ENCODE data around the gene PHLDB1.

DNA sequence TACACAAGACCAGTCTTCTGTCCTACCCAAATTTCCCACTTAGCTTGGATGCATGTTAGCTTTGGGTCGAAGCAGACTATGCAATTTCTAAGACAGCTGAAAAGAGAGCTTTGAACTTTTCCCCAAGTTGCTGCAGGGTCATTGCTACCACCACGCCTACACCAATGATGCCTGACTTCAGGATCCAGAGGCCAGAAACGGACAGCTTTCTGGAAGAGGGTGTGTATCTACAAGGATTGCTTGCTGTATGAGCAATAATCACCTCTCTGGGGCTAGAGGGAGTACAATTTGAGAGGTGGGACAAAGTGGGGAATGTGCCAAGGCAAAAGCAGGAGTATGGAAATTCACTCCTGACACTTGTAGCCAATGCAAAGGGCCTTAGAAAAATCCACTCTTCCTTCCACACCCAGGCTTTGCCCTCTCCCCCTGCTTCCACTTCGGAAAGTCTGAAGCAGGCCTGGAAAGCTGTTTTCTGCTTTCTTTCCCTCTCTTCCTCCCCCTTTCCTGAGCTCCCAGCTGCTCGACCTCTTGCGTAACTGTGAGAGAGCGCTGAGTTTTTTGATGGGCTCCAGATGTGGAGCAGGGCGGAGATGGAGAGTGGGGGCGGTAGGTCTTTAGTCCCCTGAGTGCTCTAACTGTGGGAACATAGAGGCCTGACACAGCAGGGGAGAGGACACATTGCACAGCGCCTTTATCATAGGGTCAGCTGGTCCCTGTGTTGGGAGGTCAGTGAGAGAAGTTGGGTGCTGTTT, 2.1 kb upstream of the PHLDB1 start:
- TF ChIP-seq POLR2AphosphoS5 (IDR thresholded peaks at IDR 0.05; ENCODE audit: low read depth, low read length), result no peak
- no peak for TF ChIP-seq POLR2A (IDR thresholded peaks at IDR 0.05; ENCODE audit: low read depth, low read length)

Measured in GM12891 (cell line).